ENCODE results near the gene GHR.
"Not testable (repeated sequence)": the region's sequence is repeated elsewhere in the genome, so short reads cannot be mapped to it uniquely, and the experiment has no call there.

GRCh38 chr5:42575914-42576313 is 152.7 kb downstream of the GHR start:
- TF ChIP-seq ZNF274 (IDR thresholded peaks at IDR 0.05; ENCODE audit: low read depth, low read length); YY1 (IDR thresholded peaks at IDR 0.05; ENCODE audit: insufficient read depth, insufficient read length): not testable (repeated sequence)

Data from NT2/D1 (cell line).